ENCODE results near the gene CRISPLD2. TPM values are rescaled to one million over a fixed set of nuclear protein-coding genes. Genes with fewer than 3 reads are reported as not detected.
"Not testable (repeated sequence)": the region's sequence is repeated elsewhere in the genome, so short reads cannot be mapped to it uniquely, and the experiment has no call there.

CRISPLD2 gene
- total RNA-seq, 2 experiments from 2014 or later = 0.16 TPM; not detected in 1

- H3K27me3 Mint-ChIP-seq = no peaks in the 10 kb centered on the region
- no peak for ATAC-seq
- DNase-seq = no peak
- H3K4me1 Mint-ChIP-seq (ENCODE audit: low read depth) = no peaks in the 10 kb centered on the region
- no peak overlapping the region for H3K4me3 Mint-ChIP-seq
- intact Hi-C loops (cut with micrococcal nuclease) = no loop called here
- peaks cover 4% of the 10 kb centered on the region for H3K9me3 Mint-ChIP-seq
- H3K27ac Mint-ChIP-seq = no peak overlapping the region
- ChIA-PET POLR2A (interaction anchor here (0.6 kb wide), 2 partner anchors 265 to 524 kb away, joined by 3 to 9 read pairs; no protein-coding TSS in a partner anchor), CTCF (interaction anchor here (0.5 to 1.9 kb wide), 6 partner anchors 8 to 169 kb away, joined by 3 to 6 read pairs (median 4); no protein-coding TSS in a partner anchor)
- TF ChIP-seq CTCF (IDR thresholded peaks at IDR 0.05) = no peak
- no peaks in the 10 kb centered on the region for H3K36me3 Mint-ChIP-seq (ENCODE audit: low read depth)
These were observed 114.2 kb downstream of the CRISPLD2 start for GRCh38 chr16:84933774-84934631.

- Mint-ChIP-seq H3K27me3 (no peaks in the 10 kb centered on the region), H3K9me3 (no peaks in the 10 kb centered on the region), H3K27ac (no peak overlapping the region), H3K4me3 (no peak overlapping the region), H3K4me1 (ENCODE audit: low read depth) (no peaks in the 10 kb centered on the region), H3K36me3 (ENCODE audit: low read depth) (no peaks in the 10 kb centered on the region)
- DNase-seq (no peak), ATAC-seq (no peak)
- TF ChIP-seq CTCF (IDR thresholded peaks at IDR 0.05) = no peak
- CTCF ChIA-PET = no interaction called here
- POLR2A ChIA-PET = no interaction called here
- intact Hi-C loops (cut with micrococcal nuclease) = no loop called here
These were observed 117.6 kb downstream of the CRISPLD2 start for GRCh38 chr16:84937196-84938005.

- POLR2A ChIA-PET; ATAC-seq; intact Hi-C loops (cut with micrococcal nuclease); DNase-seq; H3K9me3 Mint-ChIP-seq; H3K27ac Mint-ChIP-seq; H3K27me3 Mint-ChIP-seq; H3K36me3 Mint-ChIP-seq (ENCODE audit: low read depth); H3K4me1 Mint-ChIP-seq (ENCODE audit: low read depth); H3K4me3 Mint-ChIP-seq: not testable (repeated sequence)
- CTCF ChIA-PET = interaction anchor here (0.9 kb wide), 1 partner anchor 14 kb away, joined by 3 read pairs; no protein-coding TSS in a partner anchor
These were observed 118.8 kb downstream of the CRISPLD2 start for GRCh38 chr16:84938616-84939015.

GRCh38 chr16:84940670-84941551 lies 121.1 kb downstream of the CRISPLD2 start:
- H3K4me1 Mint-ChIP-seq (ENCODE audit: low read depth) = no peaks in the 10 kb centered on the region
- intact Hi-C loops (cut with micrococcal nuclease) = no loop called here
- ATAC-seq (no peak), DNase-seq (no peak)
- no peak overlapping the region for H3K4me3 Mint-ChIP-seq
- no peak for TF ChIP-seq CTCF (IDR thresholded peaks at IDR 0.05)
- ChIA-PET CTCF (interaction anchor here (2.1 kb wide), 1 partner anchor 11 kb away, joined by 6 read pairs; no protein-coding TSS in a partner anchor), POLR2A (no interaction called here)
- no peaks in the 10 kb centered on the region for H3K36me3 Mint-ChIP-seq (ENCODE audit: low read depth)
- no peaks in the 10 kb centered on the region for H3K9me3 Mint-ChIP-seq
- H3K27ac Mint-ChIP-seq = no peak overlapping the region
- no peaks in the 10 kb centered on the region for H3K27me3 Mint-ChIP-seq

GRCh38 chr16:84941921-84942320 lies 122.1 kb downstream of the CRISPLD2 start:
- Mint-ChIP-seq H3K27ac (no peak overlapping the region), H3K9me3 (no peaks in the 10 kb centered on the region), H3K36me3 (ENCODE audit: low read depth) (no peaks in the 10 kb centered on the region), H3K4me3 (no peak overlapping the region), H3K4me1 (ENCODE audit: low read depth) (no peaks in the 10 kb centered on the region), H3K27me3 (no peaks in the 10 kb centered on the region)
- CTCF ChIA-PET = interaction anchor here (2.1 kb wide), 1 partner anchor 10 kb away, joined by 6 read pairs; no protein-coding TSS in a partner anchor
- ATAC-seq (no peak), DNase-seq (no peak)
- intact Hi-C loops (cut with micrococcal nuclease) = no loop called here
- TF ChIP-seq CTCF (IDR thresholded peaks at IDR 0.05) = no peak
- POLR2A ChIA-PET = no interaction called here

Data from activated CD8-positive, alpha-beta T cell treated with anti-CD3 and anti-CD28 coated beads for 36 hours (primary cell).